T-cell (primary cell): ENCODE results near the gene PDE10A. TPM values are rescaled to one million over a fixed set of nuclear protein-coding genes. Genes with fewer than 3 reads are reported as not detected.

ENCODE experiments used
- ATAC-seq, 4 experiments: fragments of 200-7000 bp in 3 of 4; fragments of 150-1000 bp in 1 of 4; cut with Tn5 transposase; replicated peaks in 1 of 4; 1 replicate in 3 of 4; 2 replicates in 1 of 4; pipeline ENCODE4 v1.10.0; 2021; ENCODE audit warnings: moderate library complexity in 3 of 4, mild to moderate bottlenecking in 2 of 4, moderate number of reproducible peaks in 1 of 4
- CTCF ChIA-PET, 2 donors: fragments of 300-600 bp; sonication (Branson Sonifier 250); formaldehyde crosslinking; loops; one replicate each; lab custom pipeline; 2022; ENCODE audit warnings: antibody characterized with exemption in 2 of 2; lab: Charles Lee
- POLR2A ChIA-PET, 2 donors: fragments of 300-600 bp; sonication (Branson Sonifier 250); formaldehyde crosslinking; loops; one replicate each; lab custom pipeline; 2022; ENCODE audit warnings: antibody characterized with exemption in 2 of 2; lab: Charles Lee
- DNase-seq, 35 experiments: peaks; one replicate each; pipeline versions ENCODE4 v3.0.0 to v3.0.0-alpha.2; 2013 to 2023
- H3K27ac ChIP-seq: one replicate; pipeline ENCODE4 v1.5.1; 2013; ENCODE audit warnings: low read length
- H3K27me3 ChIP-seq, 2 experiments: replicated peaks in 1 of 2; 1 replicate in 1 of 2; 2 replicates in 1 of 2; pipeline versions ENCODE4 v1.6.1 to v1.7.0; 2013; ENCODE audit warnings: low read length in 1 of 2, mixed read lengths in 1 of 2; ENCODE audit not compliant: control insufficient read depth in 2 of 2, insufficient read depth in 2 of 2; ENCODE audit errors: extremely low read depth in 1 of 2
- H3K36me3 ChIP-seq, 2 donors: 1 replicate in 1 of 2; 2 replicates in 1 of 2; pipeline versions ENCODE4 v1.6.1 to v1.7.0; 2013; ENCODE audit warnings: low read length in 1 of 2; ENCODE audit not compliant: control insufficient read depth in 2 of 2, insufficient read depth in 1 of 2; ENCODE audit errors: extremely low read depth in 1 of 2
- H3K4me1 ChIP-seq, 2 experiments: 1 replicate in 1 of 2; 2 replicates in 1 of 2; pipeline versions ENCODE4 v1.6.1 to v1.7.0; 2013; ENCODE audit warnings: low read length in 2 of 2, mixed read lengths in 1 of 2; ENCODE audit not compliant: insufficient read depth in 2 of 2, control insufficient read depth in 1 of 2; ENCODE audit errors: extremely low read depth in 1 of 2
- H3K4me3 ChIP-seq, 2 donors: 1 replicate in 1 of 2; 2 replicates in 1 of 2; pipeline versions ENCODE4 v1.5.1 to v1.7.0; 2013; ENCODE audit warnings: mild to moderate bottlenecking in 2 of 2, low read length in 1 of 2, moderate library complexity in 1 of 2; ENCODE audit not compliant: control insufficient read depth in 1 of 2; ENCODE audit errors: extremely low read depth in 1 of 2
- H3K9me3 ChIP-seq: 2 replicates; pipeline ENCODE4 v1.7.0; 2013
- H3K27ac Mint-ChIP-seq, 2 donors: one replicate each; pipeline ENCODE4 v1.8.0; 2020 to 2021; ENCODE audit warnings: mild to moderate bottlenecking in 2 of 2, mixed read lengths in 2 of 2
- H3K27me3 Mint-ChIP-seq, 2 donors: one replicate each; pipeline ENCODE4 v1.8.0; 2021 to 2022; ENCODE audit warnings: mixed read lengths in 2 of 2
- H3K36me3 Mint-ChIP-seq: one replicate; pipeline ENCODE4 v1.8.0; 2021; ENCODE audit warnings: mixed read lengths
- H3K4me1 Mint-ChIP-seq, 3 donors: one replicate each; pipeline ENCODE4 v1.8.0; 2020 to 2022; ENCODE audit warnings: mixed read lengths in 3 of 3, mild to moderate bottlenecking in 1 of 3
- H3K4me3 Mint-ChIP-seq, 3 donors: one replicate each; pipeline ENCODE4 v1.8.0; 2020 to 2022; ENCODE audit warnings: mild to moderate bottlenecking in 3 of 3, mixed read lengths in 3 of 3, moderate library complexity in 3 of 3
- H3K9me3 Mint-ChIP-seq, 3 donors: one replicate each; pipeline ENCODE4 v1.8.0; 2020 to 2022; ENCODE audit warnings: mixed read lengths in 3 of 3
- WGBS: methylation state at CpG from one replicate; pipeline ENCODE4 v1.1.5; 2013; ENCODE audit warnings: missing lambda C conversion rate; ENCODE audit not compliant: insufficient coverage; 5-methylcytosine and 5-hydroxymethylcytosine counted together
- total RNA-seq, 35 experiments: library from RNA in 6 of 35; stranded (reverse) in 6 of 35; fragments of 120-200 nt in 1 of 35; gene quantifications; one replicate each; pipeline versions ENCODE4 v1.2.1 to v1.2.4 and lab custom pipeline; 2013 to 2026

PDE10A gene
- total RNA-seq, 5 donors from 2014 or later (not counting 1 experiment from before 2014, with no cell fraction given), result 0.12 TPM; not detected in 4

GRCh38 chr6:165497472-165497871 is 165.6 kb downstream of the PDE10A start:
- POLR2A ChIA-PET, result no interaction called here
- CTCF ChIA-PET, result no interaction called here
- no peak overlapping the region for H3K27ac ChIP-seq
- Mint-ChIP-seq H3K27me3 (no peaks in the 10 kb centered on the region), H3K27ac (no peak overlapping the region), H3K36me3 (no peaks in the 10 kb centered on the region), H3K4me1 (no peaks in the 10 kb centered on the region), H3K4me3 (no peak overlapping the region), H3K9me3 (peaks cover 0 to 7% (median 3%) of the 10 kb centered on the region in 3 donors)
- no peaks in the 10 kb centered on the region for H3K36me3 ChIP-seq
- ATAC-seq (no peak), DNase-seq (no peak)
- no peaks in the 10 kb centered on the region for H3K9me3 ChIP-seq
- no peaks in the 10 kb centered on the region for H3K4me1 ChIP-seq
- H3K4me3 ChIP-seq, result no peak overlapping the region
- no peaks in the 10 kb centered on the region for H3K27me3 ChIP-seq
- WGBS, result no CpG with 5 or more reads among the region's 4 CpGs

- H3K36me3 Mint-ChIP-seq, result no peaks in the 10 kb centered on the region
- Histone ChIP-seq H3K27me3 (no peaks in the 10 kb centered on the region), H3K27ac (no peak overlapping the region), H3K4me1 (no peaks in the 10 kb centered on the region), H3K4me3 (no peak overlapping the region), H3K36me3 (no peaks in the 10 kb centered on the region), H3K9me3 (no peaks in the 10 kb centered on the region)
- ATAC-seq (no peak), DNase-seq (no peak)
- peaks cover 0 to 16% (median 12%) of the 10 kb centered on the region in 3 donors for H3K9me3 Mint-ChIP-seq
- H3K27me3 Mint-ChIP-seq, result no peaks in the 10 kb centered on the region
- 70% methylated on average over 7 of the region's 9 CpGs for WGBS
- ChIA-PET POLR2A (no interaction called here), CTCF (no interaction called here)
- H3K27ac Mint-ChIP-seq, result no peak overlapping the region
- no peak overlapping the region for H3K4me3 Mint-ChIP-seq
- H3K4me1 Mint-ChIP-seq, result no peaks in the 10 kb centered on the region
Measured at GRCh38 chr6:165488624-165489295, 174.3 kb downstream of the PDE10A start.

GRCh38 chr6:165487950-165488349 is 175.1 kb downstream of the PDE10A start:
- no peak for ATAC-seq

GRCh38 chr6:165487347-165487746 is 175.7 kb downstream of the PDE10A start:
- no peak overlapping the region for H3K27ac Mint-ChIP-seq
- no peak for DNase-seq
- peaks cover 0 to 15% (median 7%) of the 10 kb centered on the region in 3 donors for H3K9me3 Mint-ChIP-seq
- ATAC-seq, result no peak
- POLR2A ChIA-PET, result interaction anchor here in 1 of 2 donors (0.6 kb wide), 1 partner anchor 28 kb away, joined by 3 read pairs; no protein-coding TSS in a partner anchor
- H3K27me3 ChIP-seq, result no peaks in the 10 kb centered on the region
- H3K36me3 Mint-ChIP-seq, result no peaks in the 10 kb centered on the region
- no peaks in the 10 kb centered on the region for H3K27me3 Mint-ChIP-seq
- no CpG with 5 or more reads among the region's 4 CpGs for WGBS
- H3K4me1 ChIP-seq, result no peaks in the 10 kb centered on the region
- no peak overlapping the region for H3K27ac ChIP-seq
- H3K36me3 ChIP-seq, result no peaks in the 10 kb centered on the region
- H3K4me3 ChIP-seq, result no peak overlapping the region
- H3K4me3 Mint-ChIP-seq, result no peak overlapping the region
- no peaks in the 10 kb centered on the region for H3K4me1 Mint-ChIP-seq
- H3K9me3 ChIP-seq, result no peaks in the 10 kb centered on the region
- CTCF ChIA-PET, result no interaction called here

More at GRCh38 chr6:165487950-165488349, 175.1 kb downstream of the PDE10A start:
- H3K27ac ChIP-seq, result no peak overlapping the region
- no peak overlapping the region for H3K4me3 Mint-ChIP-seq
- H3K27ac Mint-ChIP-seq, result no peak overlapping the region
- H3K27me3 Mint-ChIP-seq, result no peaks in the 10 kb centered on the region
- ChIA-PET POLR2A (interaction anchor here in 1 of 2 donors (0.6 kb wide), 1 partner anchor 28 kb away, joined by 3 read pairs; no protein-coding TSS in a partner anchor), CTCF (no interaction called here)
- no peaks in the 10 kb centered on the region for H3K36me3 Mint-ChIP-seq
- H3K36me3 ChIP-seq, result no peaks in the 10 kb centered on the region
- H3K4me1 Mint-ChIP-seq, result no peaks in the 10 kb centered on the region
- H3K27me3 ChIP-seq, result no peaks in the 10 kb centered on the region
- DNase-seq, result no peak
- H3K9me3 Mint-ChIP-seq, result peaks cover 0 to 16% (median 7%) of the 10 kb centered on the region in 3 donors
- no peaks in the 10 kb centered on the region for H3K4me1 ChIP-seq
- no peaks in the 10 kb centered on the region for H3K9me3 ChIP-seq
- H3K4me3 ChIP-seq, result no peak overlapping the region

- Mint-ChIP-seq H3K9me3 (peaks cover 0 to 9% (median 7%) of the 10 kb centered on the region in 3 donors), H3K4me1 (no peaks in the 10 kb centered on the region), H3K36me3 (no peaks in the 10 kb centered on the region), H3K4me3 (no peak overlapping the region), H3K27ac (no peak overlapping the region), H3K27me3 (no peaks in the 10 kb centered on the region)
- Histone ChIP-seq H3K4me3 (no peak overlapping the region), H3K27ac (no peak overlapping the region), H3K36me3 (no peaks in the 10 kb centered on the region), H3K4me1 (no peaks in the 10 kb centered on the region), H3K9me3 (no peaks in the 10 kb centered on the region), H3K27me3 (no peaks in the 10 kb centered on the region)
- DNase-seq, result no peak
- POLR2A ChIA-PET, result no interaction called here
- no peak for ATAC-seq
- WGBS, result 77% methylated on average over 6 of the region's 22 CpGs
- CTCF ChIA-PET, result no interaction called here
Measured at GRCh38 chr6:165486183-165487137, 176.6 kb downstream of the PDE10A start.

- peaks cover 0 to 5% (median 0%) of the 10 kb centered on the region in 3 donors for H3K9me3 Mint-ChIP-seq
- no peaks in the 10 kb centered on the region for H3K36me3 ChIP-seq
- H3K9me3 ChIP-seq, result no peaks in the 10 kb centered on the region
- no peaks in the 10 kb centered on the region for H3K4me1 Mint-ChIP-seq
- no peaks in the 10 kb centered on the region for H3K27me3 ChIP-seq
- no peaks in the 10 kb centered on the region for H3K36me3 Mint-ChIP-seq
- ChIA-PET POLR2A (no interaction called here), CTCF (no interaction called here)
- H3K4me3 ChIP-seq, result no peak overlapping the region
- peak in 1 of 35 experiments; percentile 14 for DNase-seq
- 94% methylated on average over 8 of the region's 13 CpGs for WGBS
- no peak overlapping the region for H3K27ac Mint-ChIP-seq
- H3K4me3 Mint-ChIP-seq, result no peak overlapping the region
- ATAC-seq, result no peak
- H3K27ac ChIP-seq, result no peak overlapping the region
- no peaks in the 10 kb centered on the region for H3K27me3 Mint-ChIP-seq
- H3K4me1 ChIP-seq, result no peaks in the 10 kb centered on the region
Measured at GRCh38 chr6:165484178-165484889, 178.7 kb downstream of the PDE10A start.
